Left kidney (tissue), 8 donors: Measurements from ENCODE around the gene TMIGD3. TPM values are rescaled to one million over a fixed set of nuclear protein-coding genes. Genes with fewer than 3 reads are reported as not detected.
"Not testable (repeated sequence)": the region's sequence is repeated elsewhere in the genome, so short reads cannot be mapped to it uniquely, and the experiment has no call there.

ENCODE experiments used
- DNase-seq: peaks from one replicate; pipeline ENCODE4 v3.0.0-alpha.2; 2013
- long read RNA-seq, 8 donors: transcript quantifications; one replicate each; lab custom pipeline, GENCODE V29; 2026
- polyA plus RNA-seq: library from polyadenylated mRNA; unstranded; fragments of 120-200 nt; gene quantifications from one replicate; pipeline ENCODE4 v1.2.1, GENCODE V29; 2013; ENCODE audit not compliant: insufficient read length

The TMIGD3 gene
- 0.96 TPM for polyA plus RNA-seq
- long read RNA-seq, donor 1, result 0 reads
- long read RNA-seq, donor 2, result 0 reads
- long read RNA-seq, donor 3, result 0 reads
- long read RNA-seq, donor 4, result 0 reads
- long read RNA-seq, donor 5, result 0 reads
- long read RNA-seq, donor 6, result 0 reads
- long read RNA-seq, donor 7, result 0 reads
- long read RNA-seq, donor 8, result 0 reads

- DNase-seq, result no peak
Measured at GRCh38 chr1:111503585-111504060, at the start of gene TMIGD3, which contains the start of gene ADORA3. Gene TMIGD3 (minus strand): TSS chr1:111503633. CDS start chr1:111503354, 279 bp downstream. Gene ADORA3 (minus strand): TSS chr1:111503633. CDS start chr1:111503354, 279 bp downstream.

GRCh38 chr1:111553196-111553595 lies 49.8 kb upstream of the TMIGD3 start:
- no peak for DNase-seq

- no peak for DNase-seq
Measured at GRCh38 chr1:111552587-111552986, 49.2 kb upstream of the TMIGD3 start.

- no peak for DNase-seq
Measured at GRCh38 chr1:111551623-111552411, 48.4 kb upstream of the TMIGD3 start.

GRCh38 chr1:111547786-111548185 lies 44.4 kb upstream of the TMIGD3 start:
- not testable (repeated sequence) for DNase-seq

GRCh38 chr1:111542187-111542586 lies 38.8 kb upstream of the TMIGD3 start:
- DNase-seq, result no peak

- peak; percentile 7 for DNase-seq
Measured at GRCh38 chr1:111541721-111542120, 38.3 kb upstream of the TMIGD3 start.

- DNase-seq, result no peak
Measured at GRCh38 chr1:111540928-111541327, 37.5 kb upstream of the TMIGD3 start.

- DNase-seq, result no peak
Measured at GRCh38 chr1:111538343-111539025, 35.1 kb upstream of the TMIGD3 start.

GRCh38 chr1:111535256-111536191 lies 32.1 kb upstream of the TMIGD3 start:
- no peak for DNase-seq

- no peak for DNase-seq
Measured at GRCh38 chr1:111520053-111520452, 16.6 kb upstream of the TMIGD3 start.

- DNase-seq, result no peak
Measured at GRCh38 chr1:111517469-111518225, 14.2 kb upstream of the TMIGD3 start.

- DNase-seq, result peak; percentile 60
Measured at GRCh38 chr1:111516005-111516535, 12.6 kb upstream of the TMIGD3 start.

- peak; percentile 24 for DNase-seq
Measured at GRCh38 chr1:111515291-111516004, 12.0 kb upstream of the TMIGD3 start.

- no peak for DNase-seq
Measured at GRCh38 chr1:111513410-111514020, 10.1 kb upstream of the TMIGD3 start.

- DNase-seq, result no peak
Measured at GRCh38 chr1:111512931-111513330, 9.5 kb upstream of the TMIGD3 start.

- DNase-seq, result no peak
Measured at GRCh38 chr1:111512132-111512889, 8.9 kb upstream of the TMIGD3 start.

GRCh38 chr1:111511370-111511769 lies 7.9 kb upstream of the TMIGD3 start:
- DNase-seq, result no peak

GRCh38 chr1:111509997-111510375 lies 6.6 kb upstream of the TMIGD3 start:
- no peak for DNase-seq
